Measurements from ENCODE around the gene GALNT7. TPM values are rescaled to one million over a fixed set of nuclear protein-coding genes. Genes with fewer than 3 reads are reported as not detected.

Gene GALNT7
- total RNA-seq, 1 donor from 2014 or later = 36.2 TPM

DNA sequence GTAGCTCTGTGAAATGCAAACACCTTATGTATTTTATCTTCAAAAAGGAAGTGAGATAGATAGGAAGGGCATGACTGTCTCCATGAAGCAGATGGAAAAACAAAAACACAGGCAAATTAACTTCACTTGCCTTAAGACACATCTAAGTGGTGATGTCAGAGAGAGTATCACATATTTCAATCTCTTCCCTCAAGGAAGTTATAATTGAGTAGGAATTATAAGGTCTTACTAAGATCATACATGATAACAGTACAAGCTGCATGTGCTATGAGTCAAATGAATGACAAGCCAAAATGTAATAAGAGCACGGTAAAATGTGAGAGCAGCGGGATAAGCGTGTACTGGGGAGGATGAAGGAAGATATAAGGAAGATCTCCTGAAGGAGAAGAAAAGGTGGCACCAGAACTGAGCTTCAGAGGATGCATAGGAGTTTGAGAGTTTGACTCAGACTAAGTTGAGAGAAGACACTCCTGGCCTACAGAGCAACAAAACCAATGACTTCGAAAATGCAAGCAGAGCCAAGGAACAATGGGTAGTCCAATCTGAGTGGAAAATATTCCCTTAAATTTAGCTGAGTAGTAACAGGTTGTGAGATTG, 43.3 kb upstream of the GALNT7 start:
- H3K9me3 Mint-ChIP-seq = no peaks in the 10 kb centered on the region
- DNase-seq (ENCODE audit: low read depth, low spot score) = no peak
- no peaks in the 10 kb centered on the region for H3K27me3 Mint-ChIP-seq (ENCODE audit: low read depth)
- no peaks in the 10 kb centered on the region for H3K36me3 Mint-ChIP-seq (ENCODE audit: low read depth)
- H3K4me3 Mint-ChIP-seq = no peak overlapping the region
- TF ChIP-seq, protein P1, sequence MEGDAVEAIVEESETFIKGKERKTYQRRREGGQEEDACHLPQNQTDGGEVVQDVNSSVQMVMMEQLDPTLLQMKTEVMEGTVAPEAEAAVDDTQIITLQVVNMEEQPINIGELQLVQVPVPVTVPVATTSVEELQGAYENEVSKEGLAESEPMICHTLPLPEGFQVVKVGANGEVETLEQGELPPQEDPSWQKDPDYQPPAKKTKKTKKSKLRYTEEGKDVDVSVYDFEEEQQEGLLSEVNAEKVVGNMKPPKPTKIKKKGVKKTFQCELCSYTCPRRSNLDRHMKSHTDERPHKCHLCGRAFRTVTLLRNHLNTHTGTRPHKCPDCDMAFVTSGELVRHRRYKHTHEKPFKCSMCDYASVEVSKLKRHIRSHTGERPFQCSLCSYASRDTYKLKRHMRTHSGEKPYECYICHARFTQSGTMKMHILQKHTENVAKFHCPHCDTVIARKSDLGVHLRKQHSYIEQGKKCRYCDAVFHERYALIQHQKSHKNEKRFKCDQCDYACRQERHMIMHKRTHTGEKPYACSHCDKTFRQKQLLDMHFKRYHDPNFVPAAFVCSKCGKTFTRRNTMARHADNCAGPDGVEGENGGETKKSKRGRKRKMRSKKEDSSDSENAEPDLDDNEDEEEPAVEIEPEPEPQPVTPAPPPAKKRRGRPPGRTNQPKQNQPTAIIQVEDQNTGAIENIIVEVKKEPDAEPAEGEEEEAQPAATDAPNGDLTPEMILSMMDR (conservative IDR thresholded peaks at IDR 0.05) = no peak
- no peak overlapping the region for H3K27ac Mint-ChIP-seq (ENCODE audit: unreplicated experiment)
- no peaks in the 10 kb centered on the region for H3K4me1 Mint-ChIP-seq

DNA sequence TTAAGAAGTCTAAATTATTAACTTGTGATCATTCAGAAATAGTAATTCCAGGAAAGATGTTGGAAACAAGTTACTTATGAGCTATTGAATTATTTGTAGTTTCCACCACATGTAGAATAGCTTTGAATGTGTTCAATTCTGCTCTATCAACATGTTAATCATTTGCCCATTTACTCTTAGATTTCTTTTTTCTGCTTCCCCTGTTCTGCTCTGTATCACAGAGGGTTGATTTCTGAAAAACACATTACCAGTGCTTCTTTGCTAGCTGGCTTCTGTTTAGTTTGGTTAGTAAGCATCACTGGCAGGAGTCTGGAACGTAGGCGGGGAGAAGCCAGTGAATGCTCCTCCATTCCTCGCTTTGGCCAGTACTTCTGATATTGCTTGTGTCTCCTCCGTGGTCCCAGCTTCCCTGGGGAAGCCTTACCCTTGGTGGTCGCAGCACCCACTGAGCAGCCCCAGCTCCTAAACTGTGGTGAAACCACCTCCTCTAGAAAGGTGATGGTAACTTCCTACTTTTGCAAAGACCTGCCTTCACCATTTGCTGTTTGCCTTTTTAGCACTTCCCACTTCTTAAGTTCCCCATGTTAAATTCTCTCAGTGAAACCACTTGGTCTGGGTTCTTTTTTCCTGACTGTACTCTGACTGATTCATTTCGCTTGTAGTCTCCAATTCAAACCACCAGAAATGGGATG, 40.3 kb upstream of the GALNT7 start:
- Mint-ChIP-seq H3K27ac (ENCODE audit: unreplicated experiment) (no peak overlapping the region), H3K36me3 (ENCODE audit: low read depth) (no peaks in the 10 kb centered on the region), H3K4me3 (no peak overlapping the region)

DNA sequence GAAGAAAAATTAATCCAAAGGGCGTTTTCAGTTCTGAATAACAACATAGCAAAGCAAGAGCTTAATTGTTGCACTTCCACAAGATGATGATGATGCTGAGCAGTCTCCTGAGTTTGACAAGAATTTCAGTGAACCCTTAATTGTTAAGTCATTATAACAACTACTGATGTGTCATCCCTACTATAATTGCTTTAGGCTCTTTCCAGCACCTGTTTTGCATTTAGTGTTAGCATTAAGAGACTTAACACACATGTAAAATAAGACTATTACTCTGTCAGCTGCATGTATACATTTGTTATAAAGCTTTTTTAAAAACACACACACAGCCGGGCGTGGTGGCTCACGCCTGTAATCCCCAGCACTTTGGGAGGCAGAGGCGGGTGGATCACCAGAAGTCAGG, 37.9 kb upstream of the GALNT7 start:
- Mint-ChIP-seq H3K27me3 (ENCODE audit: low read depth) (no peaks in the 10 kb centered on the region), H3K4me3 (no peak overlapping the region), H3K9me3 (no peaks in the 10 kb centered on the region), H3K27ac (ENCODE audit: unreplicated experiment) (no peak overlapping the region), H3K36me3 (ENCODE audit: low read depth) (no peaks in the 10 kb centered on the region), H3K4me1 (no peaks in the 10 kb centered on the region)
- no peak for DNase-seq (ENCODE audit: low read depth, low spot score)
- TF ChIP-seq, protein P1 (conservative IDR thresholded peaks at IDR 0.05) = no peak

More for the DNA sequence above, 40.3 kb upstream of the GALNT7 start:
- Mint-ChIP-seq H3K27me3 (ENCODE audit: low read depth) (no peaks in the 10 kb centered on the region), H3K9me3 (no peaks in the 10 kb centered on the region), H3K4me1 (no peaks in the 10 kb centered on the region)
- TF ChIP-seq, protein P1 (conservative IDR thresholded peaks at IDR 0.05) = no peak
- no peak for DNase-seq (ENCODE audit: low read depth, low spot score)

DNA sequence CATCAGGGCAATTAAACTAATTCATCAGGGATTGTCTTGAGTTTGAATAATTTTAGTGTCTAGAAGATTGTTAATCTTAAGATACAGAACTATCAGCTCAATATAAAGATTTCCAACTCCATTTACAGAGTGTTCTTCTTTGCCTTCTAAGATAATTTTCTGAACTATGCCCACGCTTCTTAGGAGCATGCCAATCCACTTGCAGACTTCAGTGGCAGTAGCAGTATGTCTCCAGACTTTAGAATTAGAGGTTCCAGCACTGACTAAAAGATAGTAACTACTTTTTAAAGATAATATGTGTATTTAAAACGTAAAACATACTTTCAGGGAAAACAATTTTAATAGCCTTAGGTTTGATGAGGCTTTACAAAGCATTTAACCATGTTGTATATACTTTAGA, 34.2 kb upstream of the GALNT7 start:
- Mint-ChIP-seq H3K27ac (ENCODE audit: unreplicated experiment) (no peak overlapping the region), H3K9me3 (no peaks in the 10 kb centered on the region), H3K4me3 (no peak overlapping the region), H3K36me3 (ENCODE audit: low read depth) (no peaks in the 10 kb centered on the region), H3K27me3 (ENCODE audit: low read depth) (no peaks in the 10 kb centered on the region), H3K4me1 (peaks cover 12% of the 10 kb centered on the region)
- DNase-seq (ENCODE audit: low read depth, low spot score) = no peak
- TF ChIP-seq, protein P1 (conservative IDR thresholded peaks at IDR 0.05) = no peak

DNA sequence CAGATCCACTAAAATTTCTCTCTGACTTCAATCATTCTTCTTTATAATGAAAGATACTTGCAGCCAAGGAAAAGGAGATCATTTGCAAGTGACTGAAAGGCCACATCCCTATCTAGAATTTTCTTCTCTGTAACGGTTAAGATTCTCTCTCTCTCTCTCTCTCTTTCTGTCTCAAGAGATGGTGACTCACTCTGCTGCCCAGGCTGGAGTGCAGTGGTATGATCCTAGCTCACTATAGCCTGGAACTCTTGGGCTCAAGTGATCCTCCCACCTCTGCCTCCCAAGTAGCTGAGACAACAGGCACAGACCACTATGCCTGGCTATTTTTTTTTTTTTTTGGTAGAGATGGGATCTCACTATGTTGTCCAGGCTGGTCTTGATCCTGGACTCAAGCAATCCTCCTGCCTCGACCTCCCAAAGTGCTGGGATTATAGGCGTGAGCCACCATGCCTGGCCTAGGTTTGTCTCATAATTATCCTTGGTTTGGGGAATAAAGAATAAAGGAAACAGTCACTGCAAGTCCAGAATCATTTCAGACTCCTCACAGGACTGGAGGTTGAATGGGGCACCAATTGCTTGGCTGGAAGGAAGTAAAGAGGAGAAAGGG, 33.3 kb upstream of the GALNT7 start:
- no peaks in the 10 kb centered on the region for H3K9me3 Mint-ChIP-seq
- TF ChIP-seq, protein P1 (conservative IDR thresholded peaks at IDR 0.05) = no peak

More for the DNA sequence above, 33.3 kb upstream of the GALNT7 start:
- H3K27me3 Mint-ChIP-seq (ENCODE audit: low read depth) = no peaks in the 10 kb centered on the region
- H3K36me3 Mint-ChIP-seq (ENCODE audit: low read depth) = no peaks in the 10 kb centered on the region
- no peak overlapping the region for H3K4me3 Mint-ChIP-seq
- peaks cover 19% of the 10 kb centered on the region for H3K4me1 Mint-ChIP-seq
- DNase-seq (ENCODE audit: low read depth, low spot score) = no peak
- no peak overlapping the region for H3K27ac Mint-ChIP-seq (ENCODE audit: unreplicated experiment)
